Colonic mucosa (tissue), 4 donors: ENCODE measurements around the gene RNH1. TPM values are rescaled to one million over a fixed set of nuclear protein-coding genes. Genes with fewer than 3 reads are reported as not detected.
A peak's percentile ranks its signal among the peaks of the same experiment; 100 is the strongest.

ENCODE experiments used
- DNase-seq: peaks from one replicate; pipeline ENCODE4 v3.0.0-alpha.2; 2020
- H3K27ac ChIP-seq: fragments of 200-600 bp; one replicate; pipeline ENCODE4 v1.8.0; 2021
- H3K27me3 ChIP-seq: fragments of 200-600 bp; one replicate; pipeline ENCODE4 v1.8.0; 2021
- H3K36me3 ChIP-seq: fragments of 200-600 bp; one replicate; pipeline ENCODE4 v1.8.0; 2021
- H3K4me1 ChIP-seq: fragments of 200-600 bp; one replicate; pipeline ENCODE4 v1.8.0; 2021; ENCODE audit warnings: mild to moderate bottlenecking
- H3K4me3 ChIP-seq: fragments of 200-600 bp; one replicate; pipeline ENCODE4 v1.8.0; 2021
- H3K9ac ChIP-seq, 2 donors: one replicate each; pipeline ENCODE4 v1.7.0; 2013; ENCODE audit warnings: control low read depth in 2 of 2, low read depth in 2 of 2, low read length in 2 of 2
- H3K9me3 ChIP-seq: fragments of 200-600 bp; one replicate; pipeline ENCODE4 v1.8.0; 2021
- intact Hi-C: fragments of 100-400 bp; cut with DNase I; formaldehyde crosslinking; loops from one replicate; pipeline ENCODE4 v1.14.1; 2022
- total RNA-seq, 2 donors: library from RNA; stranded (reverse); fragmentation: NEBNext Ultra II Directional in 1 of 2; extraction: Animal tissue kit (Norgen Biotek cat#: 25700) in 1 of 2; gene quantifications; one replicate each; pipeline ENCODE4 v1.2.1, GENCODE V29; 2021
- TF ChIP-seq, protein P1 (sequence below): fragments of 200-600 bp; IDR thresholded peaks from one replicate; pipeline ENCODE4 v1.8.0; 2022; ENCODE audit warnings: antibody characterized with exemption, mild to moderate bottlenecking
- donor health status: healthy.
- donor health status: DM: no; HTN: no; CAD: no.
- donor health status: DM: no; HTN: no; CAD: no.

Gene RNH1
- total RNA-seq, 2 donors from 2014 or later = 106 to 140 TPM

DNA sequence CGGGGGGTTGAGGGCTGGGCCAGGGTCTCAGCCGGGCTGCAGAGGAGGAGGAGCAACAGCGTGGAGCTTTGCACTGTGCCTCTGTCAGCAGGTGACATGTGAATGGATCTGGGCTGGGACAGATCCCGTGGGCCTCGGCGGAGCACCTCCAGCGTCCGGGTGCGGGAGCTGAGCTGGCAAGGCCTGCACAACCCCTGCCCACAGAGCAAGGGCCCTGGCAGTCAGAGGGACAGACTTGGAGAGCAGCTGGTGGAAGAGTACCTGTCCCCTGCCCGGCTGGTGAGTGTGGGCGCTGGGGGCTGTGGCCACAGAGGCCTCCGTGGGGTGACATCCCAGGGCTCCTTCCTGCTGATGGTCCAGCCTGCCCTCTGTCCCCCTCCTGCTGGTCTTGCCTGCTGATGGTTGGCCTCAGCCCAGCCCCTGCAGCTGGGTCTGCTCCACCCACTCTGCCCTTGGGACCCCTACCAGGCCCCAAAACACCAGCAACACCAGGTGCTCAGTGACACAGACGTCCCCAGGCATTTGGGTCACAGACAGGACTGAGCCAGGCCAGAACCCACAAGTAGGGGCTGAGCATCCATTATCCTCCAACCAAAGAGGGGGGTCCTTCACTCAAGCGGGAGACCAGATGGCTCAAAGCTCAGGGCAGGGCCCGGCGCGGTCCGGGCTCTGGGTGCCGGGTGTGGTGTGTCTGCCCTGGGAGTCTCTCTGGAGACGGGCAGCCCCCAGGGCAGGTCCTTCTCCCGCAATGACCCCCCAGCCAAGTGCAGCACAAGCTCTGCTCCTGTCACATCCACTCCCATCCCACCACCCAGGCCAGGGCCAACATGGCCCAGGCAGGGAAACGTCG, 33.8 kb upstream of the RNH1 start:
- Histone ChIP-seq H3K4me3 (no peak overlapping the region), H3K9ac (no peak overlapping the region), H3K27ac (no peak overlapping the region), H3K9me3 (no peaks in the 10 kb centered on the region), H3K4me1 (peaks cover 7% of the 10 kb centered on the region), H3K36me3 (no peaks in the 10 kb centered on the region), H3K27me3 (no peaks in the 10 kb centered on the region)
- no peak for DNase-seq
- TF ChIP-seq, protein P1, sequence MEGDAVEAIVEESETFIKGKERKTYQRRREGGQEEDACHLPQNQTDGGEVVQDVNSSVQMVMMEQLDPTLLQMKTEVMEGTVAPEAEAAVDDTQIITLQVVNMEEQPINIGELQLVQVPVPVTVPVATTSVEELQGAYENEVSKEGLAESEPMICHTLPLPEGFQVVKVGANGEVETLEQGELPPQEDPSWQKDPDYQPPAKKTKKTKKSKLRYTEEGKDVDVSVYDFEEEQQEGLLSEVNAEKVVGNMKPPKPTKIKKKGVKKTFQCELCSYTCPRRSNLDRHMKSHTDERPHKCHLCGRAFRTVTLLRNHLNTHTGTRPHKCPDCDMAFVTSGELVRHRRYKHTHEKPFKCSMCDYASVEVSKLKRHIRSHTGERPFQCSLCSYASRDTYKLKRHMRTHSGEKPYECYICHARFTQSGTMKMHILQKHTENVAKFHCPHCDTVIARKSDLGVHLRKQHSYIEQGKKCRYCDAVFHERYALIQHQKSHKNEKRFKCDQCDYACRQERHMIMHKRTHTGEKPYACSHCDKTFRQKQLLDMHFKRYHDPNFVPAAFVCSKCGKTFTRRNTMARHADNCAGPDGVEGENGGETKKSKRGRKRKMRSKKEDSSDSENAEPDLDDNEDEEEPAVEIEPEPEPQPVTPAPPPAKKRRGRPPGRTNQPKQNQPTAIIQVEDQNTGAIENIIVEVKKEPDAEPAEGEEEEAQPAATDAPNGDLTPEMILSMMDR = no peak
- intact Hi-C loops = no loop called here

DNA sequence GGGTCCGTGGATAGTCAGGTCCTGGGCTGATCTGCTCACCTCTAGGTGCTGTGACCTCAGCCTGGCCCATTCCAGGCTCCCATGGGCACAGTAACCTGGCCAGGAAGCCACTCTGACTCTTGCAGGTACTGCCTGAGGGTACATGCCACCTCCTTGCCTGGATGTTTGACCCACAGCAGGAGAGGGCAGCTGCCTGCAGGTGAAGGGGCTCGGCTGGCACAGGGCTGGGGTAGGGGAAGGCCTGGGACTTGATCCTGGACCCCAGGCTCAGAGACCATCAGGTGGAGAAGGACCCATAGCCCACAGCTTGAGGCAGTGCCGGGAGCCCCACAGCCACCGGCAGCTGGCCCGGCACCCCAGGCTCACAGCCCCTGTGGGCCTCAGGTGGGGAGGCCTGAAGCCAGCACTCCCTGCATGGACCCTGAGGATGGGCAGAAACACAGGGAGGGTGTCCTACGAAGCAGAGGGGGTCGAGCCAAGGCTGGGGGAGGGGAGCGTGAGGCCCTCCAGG, 33.0 kb upstream of the RNH1 start:
- Histone ChIP-seq H3K4me3 (no peak overlapping the region), H3K4me1 (peaks cover 7% of the 10 kb centered on the region), H3K27ac (no peak overlapping the region), H3K9me3 (no peaks in the 10 kb centered on the region), H3K36me3 (no peaks in the 10 kb centered on the region), H3K9ac (no peak overlapping the region), H3K27me3 (no peaks in the 10 kb centered on the region)
- TF ChIP-seq, protein P1 = no peak
- no peak for DNase-seq
- intact Hi-C loops = no loop called here

DNA sequence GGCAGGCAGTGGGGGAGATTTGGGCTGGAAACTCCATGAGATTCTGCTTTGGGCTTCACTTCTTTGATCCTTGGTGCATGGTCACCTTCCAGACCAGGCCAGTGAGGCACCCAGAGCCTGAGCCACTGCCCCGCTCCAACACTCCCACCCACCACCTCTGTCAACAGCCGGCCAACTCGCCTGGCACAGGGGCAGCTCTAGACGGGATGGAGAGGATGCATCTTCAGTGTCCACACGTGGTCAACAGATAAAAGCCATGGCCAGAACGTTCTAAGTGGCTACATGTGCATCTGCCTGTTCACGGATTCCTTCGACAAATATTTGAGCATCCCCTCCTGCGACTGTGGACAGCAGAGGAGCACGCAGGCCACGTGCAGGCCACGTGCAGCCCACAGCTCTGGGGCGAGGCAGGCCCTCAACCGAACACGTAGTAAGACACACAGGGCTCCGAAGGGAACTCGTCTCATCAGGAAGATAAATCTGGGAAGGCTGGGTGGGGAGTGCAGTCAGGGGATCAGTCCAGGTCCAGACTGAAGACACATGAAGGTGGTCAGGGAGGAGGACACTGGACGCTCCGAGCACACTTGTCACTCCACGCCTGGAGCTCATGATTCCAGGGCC, 31.5 kb upstream of the RNH1 start:
- Histone ChIP-seq H3K4me1 (peaks cover 11% of the 10 kb centered on the region), H3K9me3 (no peaks in the 10 kb centered on the region), H3K4me3 (no peak overlapping the region), H3K27ac (no peak overlapping the region), H3K9ac (no peak overlapping the region), H3K36me3 (no peaks in the 10 kb centered on the region), H3K27me3 (no peaks in the 10 kb centered on the region)
- no peak for DNase-seq
- TF ChIP-seq, protein P1 = no peak
- intact Hi-C loops = no loop called here

DNA sequence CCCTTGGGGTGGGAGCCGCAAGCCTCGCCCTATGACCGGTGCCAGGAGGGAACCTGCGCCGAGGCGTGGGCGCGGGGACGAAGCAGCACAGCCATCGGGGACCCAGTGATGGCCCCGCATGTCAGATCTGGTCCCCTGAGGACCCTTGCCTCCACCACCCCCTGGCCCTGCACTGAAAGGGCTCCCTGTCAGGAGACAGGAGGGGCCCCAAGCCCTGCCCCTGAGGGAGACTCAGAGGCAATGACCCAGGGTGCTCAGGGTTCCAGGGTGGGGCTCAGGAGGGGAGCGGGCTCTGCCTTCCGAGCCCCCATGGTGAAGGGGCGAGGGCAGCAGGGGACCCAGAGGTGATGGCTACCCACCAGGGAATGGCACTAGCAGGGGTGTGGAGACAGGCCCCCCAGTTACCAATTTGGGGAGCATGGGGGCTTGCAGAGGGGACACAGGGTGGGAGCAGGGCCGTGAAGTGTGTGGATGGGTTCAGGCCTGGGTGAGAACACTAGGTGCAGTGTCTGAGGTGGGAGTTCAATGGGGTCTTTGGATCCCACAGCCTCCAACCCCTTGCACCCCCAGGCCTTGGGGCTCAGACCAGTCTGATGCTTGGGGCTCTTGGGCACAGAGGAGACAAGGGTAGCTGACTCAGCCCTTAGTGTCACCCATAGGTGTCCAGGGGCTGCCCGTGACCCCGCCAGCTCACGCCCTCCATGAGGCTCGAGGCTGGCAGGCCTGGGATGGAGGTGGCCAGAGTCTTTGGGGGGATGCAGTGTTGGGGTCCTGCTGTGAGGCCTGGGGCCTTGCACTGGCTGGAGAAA, 30.8 kb upstream of the RNH1 start:
- H3K9me3 ChIP-seq = no peaks in the 10 kb centered on the region
- H3K36me3 ChIP-seq = no peaks in the 10 kb centered on the region
- intact Hi-C loops = no loop called here
- H3K9ac ChIP-seq = peak overlapping the region; percentile 35 to 66
- H3K27me3 ChIP-seq = no peaks in the 10 kb centered on the region
- no peak overlapping the region for H3K27ac ChIP-seq
- TF ChIP-seq, protein P1 = no peak
- DNase-seq = no peak
- peaks cover 11% of the 10 kb centered on the region for H3K4me1 ChIP-seq
- H3K4me3 ChIP-seq = peak overlapping the region; percentile 80
